Measurements from ENCODE around the gene RGS17.

- TF ChIP-seq, protein P1, sequence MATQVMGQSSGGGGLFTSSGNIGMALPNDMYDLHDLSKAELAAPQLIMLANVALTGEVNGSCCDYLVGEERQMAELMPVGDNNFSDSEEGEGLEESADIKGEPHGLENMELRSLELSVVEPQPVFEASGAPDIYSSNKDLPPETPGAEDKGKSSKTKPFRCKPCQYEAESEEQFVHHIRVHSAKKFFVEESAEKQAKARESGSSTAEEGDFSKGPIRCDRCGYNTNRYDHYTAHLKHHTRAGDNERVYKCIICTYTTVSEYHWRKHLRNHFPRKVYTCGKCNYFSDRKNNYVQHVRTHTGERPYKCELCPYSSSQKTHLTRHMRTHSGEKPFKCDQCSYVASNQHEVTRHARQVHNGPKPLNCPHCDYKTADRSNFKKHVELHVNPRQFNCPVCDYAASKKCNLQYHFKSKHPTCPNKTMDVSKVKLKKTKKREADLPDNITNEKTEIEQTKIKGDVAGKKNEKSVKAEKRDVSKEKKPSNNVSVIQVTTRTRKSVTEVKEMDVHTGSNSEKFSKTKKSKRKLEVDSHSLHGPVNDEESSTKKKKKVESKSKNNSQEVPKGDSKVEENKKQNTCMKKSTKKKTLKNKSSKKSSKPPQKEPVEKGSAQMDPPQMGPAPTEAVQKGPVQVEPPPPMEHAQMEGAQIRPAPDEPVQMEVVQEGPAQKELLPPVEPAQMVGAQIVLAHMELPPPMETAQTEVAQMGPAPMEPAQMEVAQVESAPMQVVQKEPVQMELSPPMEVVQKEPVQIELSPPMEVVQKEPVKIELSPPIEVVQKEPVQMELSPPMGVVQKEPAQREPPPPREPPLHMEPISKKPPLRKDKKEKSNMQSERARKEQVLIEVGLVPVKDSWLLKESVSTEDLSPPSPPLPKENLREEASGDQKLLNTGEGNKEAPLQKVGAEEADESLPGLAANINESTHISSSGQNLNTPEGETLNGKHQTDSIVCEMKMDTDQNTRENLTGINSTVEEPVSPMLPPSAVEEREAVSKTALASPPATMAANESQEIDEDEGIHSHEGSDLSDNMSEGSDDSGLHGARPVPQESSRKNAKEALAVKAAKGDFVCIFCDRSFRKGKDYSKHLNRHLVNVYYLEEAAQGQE (IDR thresholded peaks at IDR 0.05; ENCODE audit: insufficient replicate concordance, low read depth) = no peak
- TF ChIP-seq CTCF (IDR thresholded peaks at IDR 0.05; ENCODE audit: insufficient read depth, low read length) (no peak), POLR2AphosphoS5 (IDR thresholded peaks at IDR 0.05; ENCODE audit: low read depth) (no peak)
Measured at GRCh38 chr6:153034139-153034538, 96.9 kb downstream of the RGS17 start.

Data from HL-60 (cell line).